Right kidney (tissue), 1 donor: Measurements from ENCODE around the gene WDR93.

Experiments
- DNase-seq: peaks from one replicate; pipeline ENCODE4 v3.0.0-alpha.2; 2016

Gene WDR93

GRCh38 chr15:89792106-89792805 is 101.6 kb downstream of the WDR93 start:
- DNase-seq: no peak
